Measurements from ENCODE around the gene ADCY7. TPM values are rescaled to one million over a fixed set of nuclear protein-coding genes. Genes with fewer than 3 reads are reported as not detected.
A peak's percentile ranks its signal among the peaks of the same experiment; 100 is the strongest.

The ADCY7 gene
- total and polyA plus RNA-seq, 9 of the 15 experiments (the other 6 are each of a cell fraction or from before 2014, with no cell fraction given), result 2.3 to 108 (median 28.6) TPM

DNA sequence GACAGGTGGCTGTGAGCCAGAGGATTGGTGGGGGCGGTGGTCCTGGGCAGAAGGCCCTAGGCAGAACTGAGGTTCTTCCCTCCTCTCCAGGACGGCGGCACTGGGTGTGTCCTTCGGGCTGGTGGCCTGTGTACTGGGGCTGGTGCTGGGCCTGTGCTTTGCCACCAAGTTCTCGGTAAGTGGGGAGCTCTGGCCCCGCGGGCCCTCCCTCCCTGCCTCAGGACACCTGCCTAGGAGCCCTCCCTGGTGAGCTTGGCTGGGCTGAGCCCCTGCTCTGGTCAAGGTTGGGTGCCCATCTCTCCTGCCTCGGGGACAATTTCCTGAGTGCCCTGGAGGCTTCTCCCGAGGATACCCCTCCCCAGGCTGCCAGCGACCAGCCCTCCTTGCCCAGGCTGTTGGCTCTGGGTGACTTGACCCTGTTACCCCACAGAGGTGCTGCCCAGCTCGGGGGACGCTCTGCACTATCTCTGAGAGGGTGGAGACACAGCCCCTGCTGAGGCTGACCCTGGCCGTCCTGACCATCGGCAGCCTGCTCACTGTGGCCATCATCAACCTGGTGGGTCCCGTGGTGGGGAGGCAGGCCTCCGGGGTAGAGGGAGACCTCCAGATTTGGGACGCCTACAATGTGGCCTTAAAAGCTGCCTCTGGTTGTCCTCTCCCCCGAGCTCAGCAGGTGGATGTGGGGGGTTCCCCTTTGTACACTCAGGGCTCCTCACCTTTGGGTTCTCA is 42.0 kb downstream of the ADCY7 start:
- H3K9me3 ChIP-seq (replicated peaks; ENCODE audit: control insufficient read depth, insufficient read depth, low read depth, low read length), result no peaks in the 10 kb centered on the region
- peaks cover 93% of the 10 kb centered on the region; the same call in 2 of the 3 replicates for H3K36me3 ChIP-seq (ENCODE audit: control insufficient read depth, insufficient read depth, low read length)
- ATAC-seq (no peak), DNase-seq (ENCODE audit: extremely low read depth in 1 of 4, low spot score in 3 of 4) (no peak), FAIRE-seq (no peak)
- no peak overlapping the region for H3K4me2 ChIP-seq (ENCODE audit: insufficient read depth, low read length)
- WGBS (ENCODE audit: insufficient coverage, low coverage, missing lambda C conversion rate), result 90% methylated on average over 14 of the region's 18 CpGs
- no peaks in the 10 kb centered on the region for H3K79me2 ChIP-seq (ENCODE audit: control insufficient read depth, insufficient read depth, low read length)
- no TSS peak for BruUV-seq (replicated peaks)
- peak; percentile 72 for TF ChIP-seq RBM22 (IDR thresholded peaks at IDR 0.05; ENCODE audit: low read depth, low read length, poor library complexity, severe bottlenecking)
- TF ChIP-seq POLR2G (IDR thresholded peaks at IDR 0.05; ENCODE audit: low read depth, low read length), result peak; percentile 65
- TF ChIP-seq ZNF174 (CRISPR knock-in tag; IDR thresholded peaks at IDR 0.05), result no peak
- TF ChIP-seq, protein P1, sequence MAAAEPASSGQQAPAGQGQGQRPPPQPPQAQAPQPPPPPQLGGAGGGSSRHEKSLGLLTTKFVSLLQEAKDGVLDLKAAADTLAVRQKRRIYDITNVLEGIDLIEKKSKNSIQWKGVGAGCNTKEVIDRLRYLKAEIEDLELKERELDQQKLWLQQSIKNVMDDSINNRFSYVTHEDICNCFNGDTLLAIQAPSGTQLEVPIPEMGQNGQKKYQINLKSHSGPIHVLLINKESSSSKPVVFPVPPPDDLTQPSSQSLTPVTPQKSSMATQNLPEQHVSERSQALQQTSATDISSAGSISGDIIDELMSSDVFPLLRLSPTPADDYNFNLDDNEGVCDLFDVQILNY (CRISPR knock-in tag; IDR thresholded peaks at IDR 0.05), result no peak
- H2AFZ ChIP-seq (ENCODE audit: low read depth, low read length), result no peak overlapping the region
- no peaks in the 10 kb centered on the region for H3K27me3 ChIP-seq (ENCODE audit: control insufficient read depth in 2 of 2, insufficient read depth in 2 of 2, low read length in 2 of 2)
- peaks cover 0 to 37% of the 10 kb centered on the region in 2 experiments; a peak in 2 of 5 replicates for H3K4me1 ChIP-seq (replicated peaks in 1 of 2; ENCODE audit: control insufficient read depth in 2 of 2, insufficient read depth in 2 of 2, low read length in 2 of 2)
- CTCF ChIA-PET (ENCODE audit: low intra/inter-chr PET ratio), result no interaction called here
- no peaks in the 10 kb centered on the region; the same call in 1 of the 2 replicates for H4K20me1 ChIP-seq (replicated peaks; ENCODE audit: control insufficient read depth, insufficient read depth, low read length)
- no peak overlapping the region for H3K4me3 ChIP-seq
- intact Hi-C loops (cut with micrococcal nuclease), result no loop called here
- POLR2A ChIA-PET, result interaction anchor here (0.8 kb wide), 1 partner anchor 29 kb away, joined by 4 read pairs; no protein-coding TSS in a partner anchor
- peak overlapping the region in 1 of 2 experiments; percentile 35; a peak in 1 of 4 replicates for H3K9ac ChIP-seq (ENCODE audit: insufficient read depth in 1 of 2, low read depth in 2 of 2, low read length in 2 of 2)
- in situ Hi-C loops (cut with MboI), result no loop called here
- peaks cover 2% of the 10 kb centered on the region for H3K9me1 ChIP-seq (ENCODE audit: control insufficient read depth, insufficient read depth, low read length)
- no peak overlapping the region for H3K27ac ChIP-seq (ENCODE audit: extremely low read depth, low read depth, low read length)
